MG63 (cell line): ENCODE results near the gene UNC13C. TPM values are rescaled to one million over a fixed set of nuclear protein-coding genes. Genes with fewer than 3 reads are reported as not detected.
"Not testable (repeated sequence)": the region's sequence is repeated elsewhere in the genome, so short reads cannot be mapped to it uniquely, and the experiment has no call there.

Source experiments
- DNase-seq: peaks from one replicate; pipeline ENCODE4 v3.0.0-alpha.2; 2020
- H3K27me3 ChIP-seq: fragments of 250-450 bp; sonication (Bioruptor Pico); 2 replicates; pipeline ENCODE4 v1.5.1; 2020; ENCODE audit warnings: mild to moderate bottlenecking, moderate library complexity
- H3K36me3 ChIP-seq: fragments of 250-450 bp; sonication (Bioruptor Pico); 2 replicates; pipeline ENCODE4 v1.5.1; 2020; ENCODE audit warnings: mild to moderate bottlenecking, moderate library complexity
- H3K4me3 ChIP-seq: fragments of 250-450 bp; sonication (Bioruptor Pico); 2 replicates; pipeline ENCODE4 v1.5.1; 2020; ENCODE audit warnings: mild to moderate bottlenecking, moderate library complexity
- H3K9me3 ChIP-seq: fragments of 250-450 bp; sonication (Bioruptor Pico); 2 replicates; pipeline ENCODE4 v1.5.1; 2020; ENCODE audit warnings: mild to moderate bottlenecking, moderate library complexity
- total RNA-seq: library from RNA; depleted of rRNA; stranded (reverse); fragments of >200 nt; shearing (Covaris generic); gene quantifications from 2 replicates; pipeline ENCODE4 v1.2.3, GENCODE V29; 2014; ENCODE audit warnings: low replicate concordance; rRNA removed

The UNC13C gene
- not detected in 2 replicates for total RNA-seq

- H3K4me3 ChIP-seq, result no peak within 1 kb of the TSS
- H3K27me3 ChIP-seq, result peaks cover 28% of the 10 kb centered on the region
- DNase-seq, result peak; percentile 19
- no peaks in the 10 kb centered on the region for H3K36me3 ChIP-seq
- no peaks in the 10 kb centered on the region for H3K9me3 ChIP-seq
These were observed at the start of gene UNC13C for GRCh38 chr15:53978253-53978906. Gene UNC13C, plus strand, starts transcription at chr15:53978441. Its CDS starts 34,463 bp downstream, at chr15:54012904.

- Histone ChIP-seq H3K9me3 (no peaks in the 10 kb centered on the region), H3K36me3 (no peaks in the 10 kb centered on the region), H3K27me3 (no peaks in the 10 kb centered on the region), H3K4me3 (no peak overlapping the region)
- no peak for DNase-seq
These were observed 42.1 kb upstream of the UNC13C start for GRCh38 chr15:53936137-53936536.

GRCh38 chr15:53937632-53938031, 40.6 kb upstream of the UNC13C start:
- DNase-seq, H3K27me3 ChIP-seq, H3K9me3 ChIP-seq, H3K4me3 ChIP-seq, H3K36me3 ChIP-seq: not testable (repeated sequence)

- DNase-seq, result no peak
- Histone ChIP-seq H3K27me3 (no peaks in the 10 kb centered on the region), H3K9me3 (no peaks in the 10 kb centered on the region), H3K36me3 (no peaks in the 10 kb centered on the region), H3K4me3 (no peak overlapping the region)
These were observed 27.7 kb upstream of the UNC13C start for GRCh38 chr15:53950572-53950971.

GRCh38 chr15:53955396-53955795, 22.8 kb upstream of the UNC13C start:
- Histone ChIP-seq H3K9me3 (no peaks in the 10 kb centered on the region), H3K4me3 (no peak overlapping the region), H3K36me3 (no peaks in the 10 kb centered on the region), H3K27me3 (no peaks in the 10 kb centered on the region)
- DNase-seq, result no peak

- no peaks in the 10 kb centered on the region for H3K36me3 ChIP-seq
- no peak for DNase-seq
- H3K27me3 ChIP-seq, result 0 out of 2 replicates have a peak, but pooled peaks cover 2% of the 10 kb centered on the region
- H3K9me3 ChIP-seq, result no peaks in the 10 kb centered on the region
- H3K4me3 ChIP-seq, result no peak overlapping the region
These were observed 15.3 kb upstream of the UNC13C start for GRCh38 chr15:53962646-53963561.

- no peak overlapping the region for H3K4me3 ChIP-seq
- no peak for DNase-seq
These were observed 14.4 kb upstream of the UNC13C start for GRCh38 chr15:53963801-53964200.

GRCh38 chr15:53974121-53974520, 4.1 kb upstream of the UNC13C start:
- Histone ChIP-seq H3K9me3 (no peaks in the 10 kb centered on the region), H3K4me3 (no peak overlapping the region), H3K27me3 (peaks cover 13% of the 10 kb centered on the region), H3K36me3 (no peaks in the 10 kb centered on the region)
- no peak for DNase-seq

More at GRCh38 chr15:53963801-53964200, 14.4 kb upstream of the UNC13C start:
- H3K27me3 ChIP-seq, result 0 out of 2 replicates have a peak, but pooled peaks cover 2% of the 10 kb centered on the region
- no peaks in the 10 kb centered on the region for H3K9me3 ChIP-seq
- no peaks in the 10 kb centered on the region for H3K36me3 ChIP-seq

GRCh38 chr15:53974813-53975212, 3.4 kb upstream of the UNC13C start:
- Histone ChIP-seq H3K36me3 (no peaks in the 10 kb centered on the region), H3K4me3 (no peak overlapping the region), H3K9me3 (no peaks in the 10 kb centered on the region), H3K27me3 (peaks cover 18% of the 10 kb centered on the region)
- DNase-seq, result no peak

- H3K4me3 ChIP-seq, result no peak overlapping the region
- DNase-seq, result no peak
- peaks cover 28% of the 10 kb centered on the region for H3K27me3 ChIP-seq
- H3K36me3 ChIP-seq, result no peaks in the 10 kb centered on the region
- no peaks in the 10 kb centered on the region for H3K9me3 ChIP-seq
These were observed 1.3 kb upstream of the UNC13C start for GRCh38 chr15:53976844-53977392.

GRCh38 chr15:53979051-53979788, 979 bp downstream of the UNC13C start:
- Histone ChIP-seq H3K4me3 (no peak overlapping the region), H3K27me3 (peaks cover 28% of the 10 kb centered on the region), H3K9me3 (no peaks in the 10 kb centered on the region), H3K36me3 (no peaks in the 10 kb centered on the region)
- DNase-seq, result no peak

GRCh38 chr15:53980021-53980420, 1.8 kb downstream of the UNC13C start:
- Histone ChIP-seq H3K4me3 (no peak overlapping the region), H3K9me3 (no peaks in the 10 kb centered on the region), H3K27me3 (peaks cover 28% of the 10 kb centered on the region), H3K36me3 (no peaks in the 10 kb centered on the region)
- DNase-seq, result no peak

GRCh38 chr15:53982071-53982680, 3.9 kb downstream of the UNC13C start:
- Histone ChIP-seq H3K27me3 (peaks cover 26% of the 10 kb centered on the region), H3K4me3 (no peak overlapping the region), H3K9me3 (no peaks in the 10 kb centered on the region), H3K36me3 (no peaks in the 10 kb centered on the region)
- DNase-seq, result no peak

GRCh38 chr15:53982876-53983275, 4.6 kb downstream of the UNC13C start:
- Histone ChIP-seq H3K27me3 (peaks cover 24% of the 10 kb centered on the region), H3K9me3 (no peaks in the 10 kb centered on the region), H3K4me3 (no peak overlapping the region), H3K36me3 (no peaks in the 10 kb centered on the region)
- DNase-seq, result no peak

- DNase-seq, result no peak
- Histone ChIP-seq H3K4me3 (no peak overlapping the region), H3K36me3 (no peaks in the 10 kb centered on the region), H3K9me3 (no peaks in the 10 kb centered on the region), H3K27me3 (peaks cover 13% of the 10 kb centered on the region)
These were observed 6.0 kb downstream of the UNC13C start for GRCh38 chr15:53984221-53984620.

- peaks cover 3% of the 10 kb centered on the region for H3K27me3 ChIP-seq
- no peak overlapping the region for H3K4me3 ChIP-seq
- no peaks in the 10 kb centered on the region for H3K9me3 ChIP-seq
- no peaks in the 10 kb centered on the region for H3K36me3 ChIP-seq
- DNase-seq, result no peak
These were observed 7.3 kb downstream of the UNC13C start for GRCh38 chr15:53985562-53985961.
